GM12864 (cell line): ENCODE results near the gene TNFAIP1.

Source experiments
- DNase-seq: peaks from one replicate; pipeline ENCODE4 v3.0.0-alpha.2; 2011; ENCODE audit warnings: low read depth
- H3K4me3 ChIP-seq: 2 replicates; pipeline ENCODE4 v1.5.1; 2011; ENCODE audit warnings: mild to moderate bottlenecking, low read depth, low read length, control low read depth
- CTCF ChIP-seq: IDR thresholded peaks from 2 replicates; pipeline ENCODE4 v1.5.1; 2011; ENCODE audit warnings: low read depth, mild to moderate bottlenecking, moderate library complexity, low read length, control low read depth, inconsistent platforms; ENCODE audit errors: missing control alignments

The TNFAIP1 gene

GRCh38 chr17:28367641-28368305 is 32.2 kb downstream of the TNFAIP1 start:
- TF ChIP-seq CTCF, result no peak
- no peak overlapping the region for H3K4me3 ChIP-seq
- DNase-seq, result no peak

GRCh38 chr17:28368306-28368831 is 32.8 kb downstream of the TNFAIP1 start:
- no peak for DNase-seq
- no peak for TF ChIP-seq CTCF
- no peak overlapping the region for H3K4me3 ChIP-seq

- DNase-seq, result no peak
- no peak for TF ChIP-seq CTCF
- no peak overlapping the region for H3K4me3 ChIP-seq
Measured at GRCh38 chr17:28368915-28369683, 33.5 kb downstream of the TNFAIP1 start.

- TF ChIP-seq CTCF, result no peak
- no peak for DNase-seq
- no peak overlapping the region for H3K4me3 ChIP-seq
Measured at GRCh38 chr17:28369684-28370034, 34.1 kb downstream of the TNFAIP1 start.

- peak within 1 kb of the TSS; percentile 54 for H3K4me3 ChIP-seq
- TF ChIP-seq CTCF, result no peak
- DNase-seq, result no peak
Measured at GRCh38 chr17:28370035-28370743, 34.6 kb downstream of the TNFAIP1 start, which contains the start of gene VTN. Gene VTN, minus strand, starts transcription at chr17:28370307. Its CDS starts 104 bp downstream, at chr17:28370203.

GRCh38 chr17:28370744-28371103 is 35.2 kb downstream of the TNFAIP1 start:
- no peak for TF ChIP-seq CTCF
- no peak overlapping the region; the same call in 1 of the 2 replicates for H3K4me3 ChIP-seq
- DNase-seq, result no peak
